Large intestine (tissue), 1 donor: ENCODE data around the gene SSR4. TPM values are rescaled to one million over a fixed set of nuclear protein-coding genes. Genes with fewer than 3 reads are reported as not detected.

Experiments used
- polyA plus RNA-seq: library from polyadenylated mRNA; unstranded; fragments of 120-200 nt; gene quantifications from one replicate; pipeline ENCODE4 v1.2.1, GENCODE V29; 2013

SSR4 gene
- polyA plus RNA-seq, 1 donor: 240 TPM

Other genes with a start within 250 kb of the SSR4 start
- gene CCNQ, start 195.5 kb upstream of the SSR4 start, polyA plus RNA-seq: 15.9 TPM
- 0.78 TPM for gene DUSP9, start 147.5 kb upstream of the SSR4 start, polyA plus RNA-seq
- gene PNCK, start 120.9 kb upstream of the SSR4 start, polyA plus RNA-seq: 128 TPM
- 139 TPM for gene SLC6A8, start 106.7 kb upstream of the SSR4 start, polyA plus RNA-seq
- gene BCAP31, start 70.3 kb upstream of the SSR4 start, polyA plus RNA-seq: 198 TPM
- gene ABCD1, start 69.8 kb upstream of the SSR4 start, polyA plus RNA-seq: 13.4 TPM
- gene PLXNB3, start 30.4 kb upstream of the SSR4 start, polyA plus RNA-seq: 5.0 TPM
- gene SRPK3, start 13.6 kb upstream of the SSR4 start, polyA plus RNA-seq: 1.8 TPM
- 58.7 TPM for gene IDH3G, start 293 bp upstream of the SSR4 start, polyA plus RNA-seq
- gene PDZD4, start 35.9 kb downstream of the SSR4 start, polyA plus RNA-seq: 10.5 TPM
- gene L1CAM, start 91.5 kb downstream of the SSR4 start, polyA plus RNA-seq: 22.5 TPM
- 0.28 TPM for gene AVPR2, start 110.0 kb downstream of the SSR4 start, polyA plus RNA-seq
- 33.2 TPM for gene ARHGAP4, start 131.6 kb downstream of the SSR4 start, polyA plus RNA-seq
- gene NAA10, start 140.4 kb downstream of the SSR4 start, polyA plus RNA-seq: 73.6 TPM
- gene RENBP, start 150.0 kb downstream of the SSR4 start, polyA plus RNA-seq: 85.8 TPM
- gene HCFC1, start 177.2 kb downstream of the SSR4 start, polyA plus RNA-seq: 33.3 TPM
- gene TMEM187, start 178.1 kb downstream of the SSR4 start, polyA plus RNA-seq: 4.9 TPM
- 53.8 TPM for gene IRAK1, start 225.2 kb downstream of the SSR4 start, polyA plus RNA-seq